Stimulated activated naive CD4-positive, alpha-beta T cell treated with Interleukin-2 at 50 U/mL for 16 hours (primary cell): ENCODE measurements around the gene BUD31.
A peak's percentile ranks its signal among the peaks of the same experiment; 100 is the strongest.
"Not testable (repeated sequence)": the region's sequence is repeated elsewhere in the genome, so short reads cannot be mapped to it uniquely, and the experiment has no call there.

ENCODE experiments used
- DNase-seq: peaks from one replicate; lab custom pipeline; 2025; lab: John Stamatoyannopoulos, UW

Gene BUD31

GRCh38 chr7:99408379-99409191, at the start of gene BUD31, which contains the start of gene PDAP1:
TSS of gene BUD31 (plus strand) at chr7:99408969. CDS start at chr7:99411093, 2,124 bp downstream.
TSS of gene PDAP1 (minus strand) at chr7:99408597. CDS start at chr7:99408548, 49 bp downstream.
- peak; percentile 93 for DNase-seq

GRCh38 chr7:99359465-99360154, 49.2 kb upstream of the BUD31 start:
- no peak for DNase-seq

- DNase-seq, result no peak
Measured at GRCh38 chr7:99362801-99363200, 46.0 kb upstream of the BUD31 start.

- DNase-seq, result no peak
Measured at GRCh38 chr7:99363286-99363685, 45.5 kb upstream of the BUD31 start.

GRCh38 chr7:99365318-99366141, 43.2 kb upstream of the BUD31 start:
- peak; percentile 46 for DNase-seq

- no peak for DNase-seq
Measured at GRCh38 chr7:99366646-99367045, 42.1 kb upstream of the BUD31 start.

DNA sequence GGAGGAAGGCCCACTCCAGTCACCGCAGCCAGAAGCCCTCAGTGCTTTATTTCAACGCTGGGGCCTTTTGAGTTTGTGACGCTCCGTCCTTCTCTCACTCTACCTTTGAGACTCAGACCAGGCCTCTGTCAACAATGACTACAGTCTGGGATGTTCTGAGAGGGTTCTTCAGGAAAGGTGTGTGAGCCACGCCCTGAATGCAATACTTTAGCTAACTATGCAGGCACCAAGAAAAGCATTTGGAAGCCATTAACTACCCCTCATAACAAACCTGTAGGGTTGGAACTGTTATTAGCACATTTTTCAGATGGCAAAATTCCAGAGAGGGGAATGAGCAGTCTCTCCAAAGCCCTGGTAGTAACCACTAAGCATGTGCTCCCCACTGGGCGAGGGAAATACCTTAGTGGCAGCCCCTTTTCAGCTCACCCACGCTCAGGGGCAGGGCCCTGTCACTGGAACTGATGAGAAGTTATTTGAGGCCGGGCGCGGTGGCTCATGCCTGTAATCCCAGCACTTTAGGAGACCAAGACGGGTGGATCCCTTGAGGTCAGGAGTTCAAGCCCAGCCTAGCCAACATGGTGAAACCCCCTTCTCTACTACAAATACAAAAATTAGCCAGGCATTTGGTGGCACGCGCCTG, 39.9 kb upstream of the BUD31 start:
- no peak for DNase-seq

DNA sequence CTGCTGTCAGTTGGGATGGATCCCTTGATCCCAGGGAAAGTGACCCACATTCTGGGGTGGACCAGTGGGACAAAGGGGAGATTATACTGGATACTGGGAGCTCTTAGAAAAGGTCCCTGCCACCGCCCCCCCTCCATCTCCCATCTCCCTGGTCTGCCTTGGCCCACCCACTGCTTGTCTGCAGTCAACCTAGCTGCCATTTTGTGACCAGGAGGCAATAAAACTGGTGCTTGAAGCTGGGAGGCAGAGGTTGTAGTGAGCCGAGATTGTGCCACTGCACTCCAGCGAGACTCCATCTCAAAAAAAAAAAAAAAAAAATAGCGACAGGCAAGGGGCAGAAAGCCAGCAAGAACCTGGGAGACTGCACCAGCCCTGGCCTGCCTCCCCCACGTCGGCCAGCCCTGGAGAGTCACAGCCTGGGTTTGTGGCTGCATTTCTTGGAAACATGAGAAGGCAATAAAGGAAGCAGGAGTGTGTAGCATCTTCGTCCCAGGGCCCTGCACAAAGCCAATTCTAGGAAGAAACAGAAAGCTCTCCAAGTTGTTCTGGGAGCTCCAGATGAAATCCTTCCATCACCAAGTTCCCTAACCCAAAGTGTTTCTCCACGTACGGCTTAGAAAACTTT, 38.9 kb upstream of the BUD31 start:
- DNase-seq, result no peak

DNA sequence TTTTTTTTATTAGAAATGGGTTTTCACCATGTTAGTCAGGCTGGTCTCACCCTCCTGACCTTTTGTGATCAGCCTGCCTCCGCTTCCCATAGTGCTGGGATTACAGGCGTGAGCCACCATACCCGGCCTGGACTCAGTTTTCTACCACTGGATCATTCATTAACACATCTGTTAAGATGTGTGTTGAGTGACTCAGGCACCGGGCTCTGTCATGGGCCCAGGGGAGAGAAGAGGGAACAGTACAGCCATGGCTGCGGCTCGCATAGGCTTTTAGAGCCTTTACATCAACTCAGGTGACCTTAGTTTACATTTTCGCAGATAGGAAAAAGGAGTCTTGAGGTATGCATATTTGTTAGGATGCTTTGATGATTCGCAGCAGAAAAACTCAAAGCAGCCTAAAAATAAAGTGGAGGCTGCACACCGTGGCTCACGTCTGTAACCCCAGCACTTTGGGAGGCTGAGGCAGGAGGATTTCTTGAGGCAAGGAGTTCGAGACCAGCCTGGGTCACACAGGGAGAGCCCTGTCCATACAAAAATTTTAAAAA, 37.3 kb upstream of the BUD31 start:
- DNase-seq, result no peak

DNA sequence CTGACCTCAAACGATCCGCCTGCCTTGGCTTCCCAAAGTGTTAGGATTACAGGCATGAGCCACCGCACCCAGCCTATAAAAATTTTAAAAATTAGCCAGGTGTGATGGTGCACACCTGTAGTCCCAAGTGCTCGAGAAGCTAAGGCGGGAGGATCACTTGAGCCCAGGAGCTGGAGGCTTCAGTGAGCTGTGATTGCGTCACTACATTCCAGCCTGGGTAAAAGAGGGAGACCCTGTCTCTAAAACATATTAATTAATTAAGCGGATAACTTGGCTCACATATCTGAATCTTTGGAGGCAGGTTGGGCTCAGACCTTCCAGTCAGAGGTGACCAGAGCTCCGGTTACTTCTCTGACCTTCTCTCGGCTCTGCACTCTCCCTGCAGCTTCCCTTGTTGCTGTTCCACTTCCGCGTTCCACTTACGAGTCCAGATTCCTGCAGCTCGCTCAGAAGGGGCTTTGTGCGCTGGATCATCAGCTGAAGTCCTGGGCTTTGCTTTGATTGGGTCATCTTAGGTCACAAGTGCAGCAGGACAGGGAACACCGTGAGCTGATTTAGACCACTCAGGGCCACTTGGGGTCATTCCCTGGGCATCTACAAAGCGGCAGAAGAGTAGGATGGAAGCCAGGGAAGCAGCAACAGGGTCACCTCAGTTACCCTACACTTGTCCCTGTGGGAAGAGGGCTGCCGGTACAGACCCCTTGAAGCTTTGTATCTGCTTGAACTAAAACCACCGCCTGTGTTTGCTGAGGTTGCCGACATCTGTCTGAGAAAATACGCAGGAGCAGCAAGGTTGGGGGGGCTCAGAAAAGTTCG, 36.3 kb upstream of the BUD31 start:
- no peak for DNase-seq

DNA sequence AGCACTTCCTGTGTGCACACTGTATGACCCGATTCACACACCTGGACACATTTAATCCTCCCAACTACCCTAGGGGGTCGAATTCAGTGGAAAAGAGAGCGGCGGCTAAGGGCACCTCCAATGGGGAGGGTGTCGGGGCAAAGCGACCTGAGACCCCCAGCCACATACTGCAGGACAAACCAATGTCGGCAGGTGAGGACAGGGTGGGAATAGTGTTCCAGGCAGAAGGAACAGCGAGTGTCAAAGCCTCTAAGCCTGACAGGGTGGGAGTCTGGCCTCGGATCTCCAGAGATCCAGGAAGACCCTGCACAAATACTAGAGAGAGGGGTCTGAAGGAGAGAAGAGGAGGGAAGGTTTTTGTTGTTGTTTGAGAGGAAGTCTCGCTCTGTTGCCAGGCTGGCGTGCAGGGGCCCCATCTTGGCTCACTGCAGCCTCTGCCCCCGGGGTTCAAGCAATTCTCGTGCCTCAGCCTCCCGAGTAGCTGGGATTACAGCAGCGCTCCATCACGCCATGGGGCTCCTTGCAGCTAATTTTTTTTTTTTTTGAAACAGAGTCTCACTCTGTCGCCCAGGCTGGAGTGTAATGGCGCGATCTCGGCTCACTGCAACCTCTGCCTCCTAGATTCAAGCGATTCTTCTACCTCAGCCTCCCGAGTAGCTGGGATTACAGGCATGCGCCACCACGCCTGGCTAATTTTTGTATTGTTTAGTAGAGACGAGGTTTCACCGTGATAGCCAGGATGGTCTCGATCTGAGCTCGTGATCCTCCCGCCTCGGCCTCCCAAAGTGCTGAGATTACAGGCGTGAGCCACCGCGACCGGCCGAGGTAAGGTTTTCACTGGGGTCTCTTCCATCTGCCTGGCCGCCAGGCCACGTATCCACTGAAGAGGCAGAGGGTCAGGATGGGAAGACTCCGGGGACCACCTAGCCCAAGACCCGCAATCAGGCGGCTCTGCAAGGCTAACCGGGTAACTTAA, 35.4 kb upstream of the BUD31 start:
- DNase-seq, result no peak

DNA sequence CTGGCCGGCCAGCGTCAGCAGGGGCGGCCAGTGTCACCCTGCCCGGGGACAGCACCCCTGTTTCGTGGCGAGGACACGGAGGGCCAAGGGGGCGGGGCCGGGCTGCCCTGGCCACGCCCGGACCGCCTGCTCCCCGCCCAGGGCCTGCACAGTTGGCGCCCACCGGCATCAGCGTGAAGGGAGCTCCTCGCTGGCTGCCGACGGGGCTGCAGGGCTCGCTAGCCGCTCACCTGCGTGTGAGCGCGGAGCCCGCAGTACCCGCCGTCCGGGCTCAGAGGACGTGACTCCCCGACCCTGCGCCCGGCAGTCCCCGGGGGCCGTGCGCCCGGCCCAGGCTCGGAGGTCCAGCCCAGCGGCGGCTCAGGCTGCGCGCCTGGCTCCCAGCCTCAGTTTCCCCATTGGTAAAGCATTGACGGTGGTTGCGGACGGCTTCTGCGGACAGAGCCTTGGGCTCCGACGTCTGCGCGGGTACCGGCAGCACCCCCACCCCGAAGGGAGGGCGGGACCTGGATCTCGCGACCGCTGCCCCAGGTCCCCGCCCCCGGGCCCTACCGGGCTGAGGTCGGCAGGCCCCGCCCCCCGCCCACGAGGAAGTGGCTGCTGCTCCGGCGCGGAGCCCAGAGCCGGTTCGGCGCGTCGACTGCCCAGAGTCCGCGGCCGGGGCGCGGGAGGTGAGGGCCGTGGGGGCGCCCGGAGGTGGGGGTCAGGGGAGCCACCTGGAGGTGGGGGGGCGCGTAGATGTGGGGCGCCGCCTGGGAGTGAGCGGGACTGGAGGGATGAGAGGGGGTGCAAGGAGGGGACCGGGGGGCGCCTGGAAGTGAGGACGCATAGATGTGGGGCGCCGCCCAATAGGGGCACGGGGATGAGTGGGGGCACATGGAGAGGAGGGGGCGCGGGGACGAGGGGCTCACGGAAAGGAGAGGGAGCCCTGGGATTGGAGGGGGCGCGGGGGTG, 34.4 kb upstream of the BUD31 start, which contains the start of gene ARPC1B:
TSS of gene ARPC1B (plus strand) at position 620 of the 954 bp plus-strand sequence. CDS start 10,985 bp downstream, outside the sequence.
- DNase-seq, result peak; percentile 90

DNA sequence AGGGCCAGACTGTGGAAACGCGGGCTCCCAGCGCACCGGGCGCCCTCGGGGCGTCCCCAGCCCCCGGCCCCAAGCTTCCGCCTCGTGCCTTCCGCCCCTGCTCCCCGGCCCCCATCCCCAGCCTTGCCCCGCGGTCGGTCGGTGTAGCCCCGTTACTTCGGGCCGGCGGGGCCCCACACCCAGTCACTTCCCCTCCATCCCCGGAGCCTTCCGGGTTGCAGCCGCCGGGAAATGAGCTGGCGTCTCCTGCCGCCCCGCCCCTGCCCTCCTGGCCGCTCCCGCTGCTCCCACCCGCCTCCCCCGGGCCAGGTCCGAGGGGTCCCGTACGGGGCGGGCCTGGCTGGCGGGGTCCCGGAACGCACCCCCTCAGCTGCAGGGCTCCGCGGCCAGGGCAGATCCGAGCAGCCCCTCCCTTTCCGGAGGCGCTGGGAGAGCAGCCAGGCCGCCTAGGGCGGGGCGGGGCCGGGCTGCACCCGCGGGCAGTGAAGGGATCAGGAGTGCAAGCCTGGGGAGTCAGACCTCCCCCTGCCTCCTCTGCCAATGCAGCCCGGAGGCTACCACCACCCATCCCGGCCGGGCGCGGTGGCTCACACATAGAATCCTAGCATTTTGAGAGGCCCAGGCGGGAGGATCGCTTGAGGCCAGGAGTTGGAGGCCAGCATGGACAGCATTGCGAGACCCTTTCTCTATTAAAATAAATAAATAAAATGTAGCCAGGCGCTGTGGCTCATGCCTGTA, 33.5 kb upstream of the BUD31 start:
- DNase-seq, result peak; percentile 65

DNA sequence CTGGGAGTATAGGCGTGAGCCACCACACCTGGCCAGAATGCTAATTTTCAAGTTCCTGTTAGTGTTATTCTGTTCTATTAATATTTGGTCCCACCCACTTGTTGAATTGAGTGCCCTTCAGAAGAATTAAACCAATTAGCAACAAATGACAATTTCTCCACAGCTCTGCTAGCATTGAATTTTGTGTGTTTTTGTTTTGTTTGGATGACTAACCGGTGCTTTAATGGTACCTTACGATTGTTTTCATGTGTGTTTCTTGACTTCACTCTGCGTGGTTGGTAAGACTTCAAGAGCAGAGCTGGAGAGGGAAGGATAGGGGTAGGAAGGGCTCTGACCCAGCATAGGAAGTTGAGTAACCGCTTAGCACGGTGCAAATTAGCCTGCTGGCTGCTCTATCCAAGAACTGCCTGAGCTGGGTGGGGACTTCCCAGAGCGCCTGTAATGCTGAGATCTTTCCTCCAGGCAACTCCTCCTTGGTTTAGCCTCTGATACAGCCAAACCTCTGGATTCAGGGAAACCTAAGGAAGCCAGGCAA, 29.7 kb upstream of the BUD31 start:
- peak; percentile 39 for DNase-seq

DNA sequence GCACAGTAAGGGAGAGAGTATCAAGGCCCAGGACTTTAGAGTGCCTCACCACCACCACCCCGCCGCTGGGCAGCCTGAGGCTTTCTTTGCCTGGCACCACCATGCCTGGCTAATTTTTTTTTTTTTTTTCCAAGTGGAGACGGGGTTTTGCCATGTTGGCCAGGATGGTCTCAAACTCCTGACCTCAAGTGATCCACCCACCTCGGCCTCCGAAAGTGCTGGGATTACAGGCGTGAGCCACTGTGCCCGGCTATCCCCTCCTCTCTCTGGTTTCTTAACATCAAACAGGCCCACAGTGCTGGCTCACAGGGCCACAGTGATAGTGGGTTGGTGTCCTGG, 29.1 kb upstream of the BUD31 start:
- not testable (repeated sequence) for DNase-seq

- DNase-seq, result peak; percentile 30
Measured at GRCh38 chr7:99380032-99380822, 28.5 kb upstream of the BUD31 start.
